IPS-18c (cell line): ENCODE measurements around the gene ABCC8.

ENCODE experiments used
- H3K4me3 ChIP-seq: 2 replicates; pipeline ENCODE4 v1.7.0; 2013; ENCODE audit warnings: low read depth, mild to moderate bottlenecking, low read length, moderate library complexity; ENCODE audit not compliant: insufficient read depth
- H3K9me3 ChIP-seq: one replicate; pipeline ENCODE4 v1.6.1; 2013; ENCODE audit warnings: mild to moderate bottlenecking, low read length, moderate library complexity; ENCODE audit not compliant: control insufficient read depth, insufficient read depth

ABCC8 gene

DNA sequence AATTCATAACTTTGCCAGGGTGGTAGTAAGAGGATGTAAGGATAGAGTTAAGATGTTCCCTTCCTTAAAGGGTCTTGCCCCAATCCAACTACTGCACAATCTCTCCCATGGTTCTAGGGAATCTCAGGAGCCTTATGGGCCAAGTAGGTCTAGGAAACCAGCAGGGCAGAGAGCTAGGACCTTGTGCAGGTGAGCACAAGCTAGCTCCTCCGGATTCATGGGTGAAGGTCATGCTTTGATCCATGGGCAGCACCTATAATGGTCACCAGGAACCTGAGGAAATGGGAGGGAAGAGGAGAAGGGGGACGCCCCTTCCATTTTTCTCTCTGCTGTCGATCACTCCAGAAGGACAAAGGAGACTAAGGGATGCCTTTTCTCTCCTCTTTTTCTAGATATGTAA lies 105.0 kb downstream of the ABCC8 start:
- H3K9me3 ChIP-seq: peaks cover 6% of the 10 kb centered on the region
- no peak overlapping the region for H3K4me3 ChIP-seq

DNA sequence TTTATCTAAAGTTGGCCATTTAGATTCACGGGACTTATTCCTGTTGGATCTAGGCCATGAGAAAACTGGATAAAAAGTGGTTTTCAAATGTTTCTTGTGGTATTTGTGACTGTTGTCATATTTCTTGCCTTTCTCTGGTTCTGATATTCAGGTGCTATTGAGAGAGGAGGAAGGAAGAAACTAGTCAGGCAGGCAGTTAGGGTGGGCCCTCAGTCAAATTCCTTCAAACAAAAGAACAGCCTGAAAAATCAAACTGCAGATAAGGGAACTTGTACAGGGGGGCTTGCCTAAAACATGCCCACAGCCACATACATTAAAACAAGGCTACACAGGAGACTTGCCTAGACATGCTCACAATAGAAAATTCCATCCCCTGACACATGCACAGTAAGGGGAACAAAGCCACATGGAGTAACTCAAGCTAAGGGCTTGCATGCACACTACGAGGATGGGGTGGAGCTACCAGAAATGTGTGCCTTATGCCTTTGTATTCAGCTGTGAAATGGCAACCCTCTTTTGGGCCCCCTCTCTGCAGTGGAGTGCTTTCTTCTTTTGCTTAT lies 106.9 kb downstream of the ABCC8 start:
- Histone ChIP-seq H3K4me3 (no peak overlapping the region), H3K9me3 (peaks cover 6% of the 10 kb centered on the region)

DNA sequence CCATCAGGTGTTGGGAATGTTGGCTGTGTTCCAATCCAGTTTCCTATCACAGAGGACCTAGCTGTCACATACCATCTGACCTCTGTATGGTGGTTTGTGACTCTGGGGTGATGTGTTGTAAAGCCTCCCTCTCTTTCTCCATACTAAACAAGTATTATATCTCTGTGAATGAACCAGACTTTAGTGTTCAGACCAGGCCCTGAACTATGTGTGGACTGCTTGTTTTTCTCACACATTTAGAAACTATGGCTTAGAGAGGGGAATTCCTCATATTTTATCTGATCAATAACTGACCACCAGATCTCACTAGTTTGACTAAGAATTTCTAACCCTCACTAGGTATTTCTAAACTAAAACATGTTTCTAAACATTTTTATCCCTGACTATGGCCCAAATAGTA lies 107.6 kb downstream of the ABCC8 start:
- Histone ChIP-seq H3K4me3 (no peak overlapping the region), H3K9me3 (peaks cover 6% of the 10 kb centered on the region)

DNA sequence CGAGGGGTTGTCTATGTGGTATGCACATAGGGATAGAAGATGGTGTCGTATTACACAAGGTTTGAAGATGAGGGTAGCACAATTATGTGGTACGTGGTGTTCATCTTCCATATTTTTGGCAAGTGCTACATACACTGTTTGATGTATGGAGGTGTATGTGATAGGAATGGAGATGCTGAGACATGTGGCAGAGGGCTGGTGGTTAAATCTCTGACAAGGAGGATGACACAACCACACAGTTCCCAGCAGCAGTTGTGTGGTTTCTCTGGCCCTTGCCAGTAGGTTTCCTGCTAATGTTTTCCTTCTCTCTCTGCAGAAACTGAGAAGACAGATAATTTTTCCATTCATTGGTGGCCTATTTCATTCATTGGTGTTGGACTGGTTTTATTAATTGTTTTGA lies 108.1 kb downstream of the ABCC8 start:
- Histone ChIP-seq H3K9me3 (peaks cover 7% of the 10 kb centered on the region), H3K4me3 (no peak overlapping the region)

DNA sequence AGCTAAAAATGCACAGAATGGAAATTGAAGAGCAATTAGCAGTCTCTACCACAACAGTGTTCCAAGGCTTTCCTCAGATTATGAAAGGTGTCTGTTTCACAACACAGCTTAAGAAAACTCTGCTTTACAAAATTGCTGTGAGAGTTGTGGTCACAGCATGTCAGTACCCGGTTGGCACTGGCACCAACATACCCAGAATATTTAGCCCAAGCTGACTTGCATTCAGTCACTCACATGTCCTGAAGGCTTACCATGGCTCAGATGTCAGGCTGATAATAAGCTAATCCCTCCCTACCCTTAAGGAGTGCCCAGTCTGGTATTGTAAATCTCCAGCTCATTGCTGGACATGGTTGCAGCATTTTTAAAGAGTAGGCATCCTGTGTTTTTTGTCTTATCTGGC lies 110.2 kb downstream of the ABCC8 start:
- Histone ChIP-seq H3K4me3 (no peak overlapping the region), H3K9me3 (peaks cover 2% of the 10 kb centered on the region)

DNA sequence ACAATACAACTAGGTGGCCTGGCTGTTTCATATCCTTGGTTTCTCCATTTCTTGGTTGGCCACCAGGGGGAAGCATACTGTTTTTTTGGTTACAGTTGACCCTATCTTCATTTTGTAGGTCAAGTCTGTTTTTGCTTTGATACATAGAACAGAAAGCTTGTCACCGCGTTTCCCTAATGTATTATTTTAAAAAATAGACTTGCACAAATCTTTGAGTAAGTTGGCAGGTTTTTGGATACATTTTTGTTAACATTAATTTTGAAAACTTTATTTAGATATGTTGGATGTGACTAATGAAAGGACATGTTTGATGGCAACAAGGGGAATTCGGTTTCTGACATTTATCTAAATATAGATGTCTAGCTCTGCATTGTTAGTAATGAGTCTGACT lies 122.0 kb downstream of the ABCC8 start:
- Histone ChIP-seq H3K9me3 (no peaks in the 10 kb centered on the region), H3K4me3 (no peak overlapping the region)

DNA sequence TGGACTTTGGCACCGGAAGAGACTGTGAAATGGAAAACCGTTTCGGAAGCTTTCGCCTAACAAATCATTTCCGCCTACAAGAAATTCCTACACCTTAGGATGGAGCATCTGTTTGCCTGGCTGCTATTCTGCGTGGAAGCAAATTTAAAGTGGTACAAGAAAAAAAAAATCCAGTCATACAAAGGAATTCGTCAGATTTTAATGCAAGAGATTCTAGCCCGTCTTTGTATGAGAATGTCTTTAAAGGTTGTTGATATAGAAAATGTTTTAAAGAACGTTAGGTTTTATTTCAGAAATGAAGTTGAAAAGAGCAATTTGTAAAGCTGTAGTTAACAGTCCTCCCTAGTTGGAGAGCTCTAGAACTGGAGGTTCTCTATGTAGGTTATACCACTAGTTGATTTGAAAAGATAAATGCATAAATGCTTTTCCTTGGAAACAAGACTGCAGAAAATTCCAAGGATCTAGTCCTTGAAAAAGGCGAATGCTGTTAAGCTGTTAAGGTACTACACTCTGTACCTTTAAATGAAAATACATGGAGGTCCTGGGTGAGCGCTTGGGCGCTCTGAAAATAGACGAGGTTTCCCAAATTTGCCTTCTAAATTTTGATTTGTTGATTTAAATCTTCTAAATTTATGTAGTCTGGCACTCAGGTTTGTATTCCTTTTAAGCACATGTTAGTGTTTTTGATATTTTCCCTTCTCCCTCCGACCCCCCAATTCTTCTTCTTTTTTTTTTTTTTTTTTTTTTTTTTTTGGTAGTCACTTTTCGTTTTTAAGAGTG lies 122.6 kb downstream of the ABCC8 start:
- peak overlapping the region; percentile 68; the same call in 1 of the 2 replicates for H3K4me3 ChIP-seq
- no peaks in the 10 kb centered on the region for H3K9me3 ChIP-seq

DNA sequence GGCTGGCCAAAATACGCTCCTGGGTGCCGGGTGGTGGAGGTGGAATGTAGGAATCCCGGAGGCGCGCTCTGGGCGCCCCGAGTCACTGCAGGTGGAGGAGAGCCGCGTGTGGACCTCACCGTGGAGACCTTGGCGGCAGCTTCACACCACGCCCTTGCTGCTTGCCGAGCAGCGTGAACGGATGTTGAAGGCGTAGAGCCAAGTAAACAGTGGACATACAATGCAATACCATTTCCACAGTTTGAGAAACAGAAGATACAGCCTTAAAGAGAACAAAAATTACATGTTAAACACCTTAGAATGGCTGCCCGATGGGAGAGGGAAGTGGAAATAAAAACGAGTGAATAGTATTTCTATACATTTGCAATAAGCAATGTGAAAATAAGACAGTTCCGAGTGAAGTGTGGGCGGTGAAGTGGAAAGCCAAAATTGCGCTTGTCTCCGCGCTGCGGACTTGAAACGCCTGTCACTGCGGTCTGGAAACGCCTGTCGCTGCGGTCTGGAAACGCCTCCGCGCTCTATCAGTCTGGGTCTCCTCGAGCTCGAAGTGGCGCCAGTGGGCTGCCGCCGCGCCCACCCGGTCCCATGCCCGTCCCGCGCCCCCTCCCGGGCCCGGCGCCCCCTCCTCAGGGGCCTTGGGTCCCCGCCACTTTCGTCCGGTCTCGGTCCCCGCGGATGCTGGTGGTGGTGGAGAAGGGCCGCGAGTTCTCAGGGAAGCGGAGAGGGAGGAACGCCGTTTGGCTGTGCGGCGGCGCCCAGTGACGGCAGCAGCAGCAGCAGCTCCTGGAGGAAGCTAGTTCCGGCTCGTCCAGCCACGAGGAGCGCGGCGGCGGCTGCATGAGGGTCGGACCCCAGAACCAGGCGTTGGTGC lies 123.5 kb downstream of the ABCC8 start:
- H3K4me3 ChIP-seq: peak overlapping the region; percentile 68
- no peaks in the 10 kb centered on the region for H3K9me3 ChIP-seq

DNA sequence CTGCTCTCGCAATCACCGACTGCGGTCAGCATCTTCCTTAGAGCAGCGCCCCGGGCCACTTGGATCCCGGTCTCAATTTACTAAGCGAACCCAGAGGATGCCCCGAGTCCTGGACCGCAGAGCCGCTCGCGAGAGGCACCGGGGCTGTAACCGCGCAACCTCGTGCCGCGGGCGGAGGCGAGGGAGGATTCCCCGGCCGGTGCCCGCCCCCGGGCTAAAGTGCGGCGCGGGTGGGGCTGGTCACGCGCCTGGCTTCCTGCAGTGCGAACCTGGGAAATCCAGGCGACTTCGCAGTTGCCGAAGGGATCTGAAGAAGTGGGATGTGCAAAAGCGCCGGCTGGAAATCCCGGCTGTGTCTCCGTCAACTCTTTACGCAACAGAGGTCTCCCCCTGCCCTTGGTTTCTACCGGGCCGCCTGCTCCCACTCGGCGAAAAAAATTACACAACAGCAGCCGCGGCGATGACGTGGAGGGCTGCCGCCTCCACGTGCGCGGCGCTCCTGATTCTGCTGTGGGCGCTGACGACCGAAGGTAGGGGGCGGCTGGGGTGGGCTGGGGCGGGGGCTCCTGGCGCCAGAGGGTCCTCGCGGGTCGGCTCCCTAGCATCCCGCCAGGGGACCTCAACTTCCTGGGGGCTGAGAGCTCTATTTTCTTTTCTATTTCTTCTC lies 125.0 kb downstream of the ABCC8 start, which contains the start of gene NCR3LG1:
Gene NCR3LG1, plus strand, starts transcription at position 291 of the 667 bp plus-strand sequence. Its CDS starts 170 bp downstream, at position 461.
- H3K9me3 ChIP-seq: no peaks in the 10 kb centered on the region
- peak within 1 kb of the TSS; percentile 44 for H3K4me3 ChIP-seq

DNA sequence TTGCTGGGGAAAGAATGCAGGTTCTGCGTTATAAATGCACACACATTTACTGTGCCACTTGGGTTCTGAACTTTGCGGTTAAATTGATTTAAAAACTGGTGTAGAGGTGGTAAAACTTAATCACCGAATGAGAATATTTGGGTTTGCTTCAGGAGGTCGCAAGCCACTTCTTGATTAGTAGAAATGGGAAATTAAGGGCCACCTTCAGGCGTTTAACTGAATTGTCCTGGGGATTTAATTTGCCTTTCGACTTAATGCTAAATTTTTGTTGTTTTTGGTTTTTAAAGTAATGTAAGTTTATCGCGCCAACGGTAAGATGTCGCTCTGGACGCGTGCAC lies 125.5 kb downstream of the ABCC8 start:
- Histone ChIP-seq H3K4me3 (peak overlapping the region; percentile 44), H3K9me3 (no peaks in the 10 kb centered on the region)

DNA sequence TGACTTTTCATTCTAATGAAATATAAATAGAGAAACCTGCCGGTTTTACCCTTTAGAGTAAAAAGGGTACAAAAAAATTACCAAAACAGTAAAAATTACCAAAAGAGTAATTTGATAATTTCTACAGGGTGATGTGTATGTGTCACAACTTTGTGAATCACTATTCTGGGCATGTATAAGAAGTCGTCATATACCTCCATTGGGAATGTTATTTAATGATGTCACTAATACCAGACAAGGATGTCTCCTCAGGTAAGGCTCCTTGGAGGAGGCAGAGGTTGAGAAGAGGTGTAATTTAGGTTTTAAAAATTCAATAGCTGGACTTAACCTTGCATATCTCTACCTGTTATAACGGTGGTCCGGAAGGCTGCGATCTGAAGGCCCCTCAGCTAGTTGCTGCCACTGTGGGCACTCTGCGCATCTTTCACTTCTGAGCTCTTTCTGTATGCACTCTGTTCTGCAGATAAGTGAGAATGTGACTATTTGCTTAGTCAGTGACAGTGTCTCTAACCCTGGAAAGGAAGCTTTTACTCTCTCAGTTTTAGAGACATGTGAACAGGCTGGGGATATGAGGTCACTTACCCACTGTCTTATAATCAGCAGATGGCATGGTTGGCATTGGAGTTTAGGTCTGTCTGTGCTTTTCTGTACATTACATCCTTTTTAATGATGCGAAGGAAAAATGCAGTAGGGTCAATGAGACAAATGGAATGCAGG lies 126.0 kb downstream of the ABCC8 start:
- H3K9me3 ChIP-seq: no peaks in the 10 kb centered on the region
- no peak overlapping the region for H3K4me3 ChIP-seq

DNA sequence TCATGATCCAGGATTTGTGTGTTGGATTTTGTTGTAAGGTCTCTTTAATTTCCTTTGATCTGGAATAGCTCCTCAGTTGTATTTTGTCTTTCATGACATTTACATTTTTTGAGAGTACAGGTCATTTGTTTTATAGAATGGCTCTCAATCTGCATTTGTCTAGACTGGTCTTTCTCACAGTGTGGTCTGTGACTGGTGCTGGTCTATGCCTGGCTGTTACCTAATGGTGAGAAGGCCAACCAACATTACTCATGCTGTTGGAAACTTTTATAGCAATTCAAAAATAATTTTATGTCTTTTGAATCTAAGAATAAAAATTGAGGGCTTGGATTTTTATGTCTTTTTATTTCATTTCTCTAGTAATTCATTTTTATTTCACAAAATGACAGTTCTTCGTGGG lies 129.0 kb downstream of the ABCC8 start:
- Histone ChIP-seq H3K9me3 (no peaks in the 10 kb centered on the region), H3K4me3 (no peak overlapping the region)

DNA sequence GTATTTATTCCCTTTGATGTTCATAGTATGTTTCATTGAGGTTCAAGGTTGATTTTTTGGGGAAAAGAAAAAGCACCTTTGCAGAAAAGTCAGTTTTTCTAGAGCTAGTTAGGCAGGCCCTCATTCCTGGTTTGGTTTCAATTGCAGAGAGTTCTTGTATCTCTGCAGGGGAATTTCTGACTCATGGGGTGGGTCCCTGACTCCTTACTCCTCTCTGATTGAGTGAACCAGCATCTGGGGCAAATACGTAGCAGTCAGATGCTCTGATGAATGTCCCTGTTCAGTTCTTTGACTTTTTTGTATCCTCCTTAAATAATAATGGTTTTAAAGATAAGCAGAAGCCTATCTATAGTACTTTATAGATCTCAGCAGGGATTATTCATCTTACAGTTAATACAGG lies 132.7 kb downstream of the ABCC8 start:
- H3K4me3 ChIP-seq: no peak overlapping the region

DNA sequence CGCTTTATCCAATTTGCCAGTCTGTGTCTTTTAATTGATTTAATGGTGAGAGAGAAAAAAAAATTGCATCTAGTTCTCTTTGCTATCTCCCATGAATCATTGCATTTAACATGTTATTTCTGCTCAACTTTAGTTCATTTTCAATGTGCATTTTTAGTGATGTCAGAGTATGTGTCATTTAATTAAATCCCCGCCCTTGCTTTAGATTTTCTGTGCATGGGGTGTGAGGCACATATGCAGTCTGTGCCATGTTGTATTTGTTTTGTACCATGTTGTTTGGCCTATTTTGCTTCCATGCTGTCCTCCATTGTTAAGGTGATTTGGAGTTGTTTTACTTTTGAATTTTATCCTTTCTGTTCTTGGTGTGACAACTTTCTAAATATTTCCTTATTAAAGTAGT lies 133.4 kb downstream of the ABCC8 start:
- Histone ChIP-seq H3K9me3 (no peaks in the 10 kb centered on the region), H3K4me3 (no peak overlapping the region)

More for the DNA sequence above, 132.7 kb downstream of the ABCC8 start:
- H3K9me3 ChIP-seq: no peaks in the 10 kb centered on the region
